GM12873 (cell line): Measurements from ENCODE around the gene WDCP.

Source experiments
- CTCF ChIP-seq: IDR thresholded peaks from 2 replicates; pipeline ENCODE4 v1.5.1; 2012; ENCODE audit warnings: low read depth, mild to moderate bottlenecking, moderate library complexity, low read length, control low read depth; ENCODE audit not compliant: insufficient read depth; ENCODE audit errors: missing control alignments

Gene WDCP

GRCh38 chr2:24083567-24084385 is 36.6 kb upstream of the WDCP start:
- no peak for TF ChIP-seq CTCF

DNA sequence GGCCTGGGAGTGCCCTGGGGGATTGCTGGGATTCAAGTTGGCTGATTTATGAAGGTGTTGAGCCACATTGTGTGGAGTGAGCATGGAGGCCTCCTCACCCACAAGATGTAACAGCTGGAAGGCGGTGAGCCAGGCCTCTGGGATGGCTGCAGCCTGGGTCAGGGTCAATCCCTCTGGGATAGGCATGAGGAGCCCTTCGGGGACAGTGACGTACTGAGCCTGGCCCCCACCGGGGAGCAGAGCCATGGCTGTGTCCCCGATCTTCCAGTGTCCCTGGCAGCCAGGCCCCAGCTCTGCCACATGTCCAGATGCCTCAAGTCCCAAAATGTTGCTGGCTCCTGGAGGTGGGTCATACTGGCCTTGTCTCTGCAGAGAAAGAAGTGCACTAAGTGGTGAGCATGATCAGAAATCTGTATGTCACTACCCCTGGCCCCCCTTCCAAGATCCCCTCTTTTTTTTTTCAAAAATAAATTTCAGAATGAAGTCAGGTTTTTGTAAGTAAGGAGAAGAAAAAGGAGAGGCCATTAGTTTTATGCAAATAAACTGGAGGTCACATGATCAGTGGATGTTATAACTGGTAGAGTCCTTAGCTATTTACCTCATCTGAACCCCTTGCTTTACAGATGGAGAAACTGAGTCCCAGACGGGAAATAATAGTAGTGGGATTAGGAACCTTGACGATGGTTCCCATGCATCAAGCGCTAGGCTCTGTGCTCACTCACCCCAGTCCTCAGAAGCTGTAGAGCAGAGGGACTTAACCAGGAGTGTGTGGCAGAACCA is 35.8 kb upstream of the WDCP start:
- no peak for TF ChIP-seq CTCF

DNA sequence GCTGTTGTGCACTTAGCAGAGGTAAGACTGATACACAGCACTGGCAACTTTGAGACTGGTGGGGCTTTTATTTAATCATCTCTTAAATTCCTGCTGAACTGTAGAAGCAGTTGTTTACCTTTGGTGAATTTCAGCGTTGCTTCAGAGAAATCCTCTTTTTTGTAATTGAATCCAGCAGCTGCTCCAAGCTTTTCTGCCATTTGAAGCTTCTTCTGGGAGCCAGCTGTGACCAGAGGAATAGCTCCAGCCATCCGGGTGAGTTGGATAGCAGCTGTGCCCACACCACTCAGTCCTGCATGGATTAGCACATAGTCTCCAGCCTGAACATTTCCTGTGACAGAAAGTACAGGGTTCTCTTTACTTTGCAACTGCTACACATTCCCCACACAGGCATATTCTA is 33.5 kb upstream of the WDCP start:
- TF ChIP-seq CTCF, result no peak

GRCh38 chr2:24077879-24078278 is 30.7 kb upstream of the WDCP start:
- TF ChIP-seq CTCF, result no peak

GRCh38 chr2:24077535-24077877 is 30.3 kb upstream of the WDCP start:
- TF ChIP-seq CTCF, result no peak

DNA sequence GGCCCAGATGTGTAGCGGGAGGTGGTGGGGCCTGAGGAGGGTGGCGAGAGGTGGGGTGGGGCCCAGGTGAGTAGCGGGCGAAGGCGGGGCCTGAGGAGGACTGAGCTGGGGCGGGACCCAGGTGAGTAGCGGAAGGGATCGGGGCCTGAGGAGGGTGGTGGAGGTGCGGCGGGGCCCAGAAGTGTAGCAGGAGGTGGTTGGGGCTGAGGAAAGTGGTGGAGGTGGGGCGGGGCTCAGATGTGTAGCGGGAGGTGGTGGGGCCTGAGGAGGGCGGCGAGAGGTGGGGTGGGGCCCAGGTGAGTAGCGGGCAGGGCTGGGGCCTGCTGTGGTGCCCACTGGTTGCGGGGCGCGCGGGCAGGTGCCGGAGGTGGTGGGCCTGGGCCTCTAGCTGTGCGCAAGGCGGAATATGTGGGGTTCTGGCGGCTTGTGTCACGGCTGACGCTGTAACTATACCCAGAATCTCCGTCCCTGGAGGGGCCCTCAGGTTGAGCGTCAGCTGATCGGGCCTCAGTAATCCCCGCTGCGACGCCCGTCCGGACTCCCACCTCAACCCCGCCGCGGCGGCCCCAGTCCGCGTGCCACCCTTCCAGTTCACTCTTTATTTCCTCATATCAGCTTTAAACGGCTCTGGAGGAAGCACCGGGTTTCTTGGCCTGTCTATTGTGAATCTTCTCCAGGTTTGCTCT is 29.8 kb upstream of the WDCP start:
- TF ChIP-seq CTCF, result no peak
